COR-L47 (cell line): ENCODE results near the gene PRL.

Experiments
- DNase-seq: peaks from one replicate; lab custom pipeline; 2025; lab: John Stamatoyannopoulos, UW

The PRL gene

GRCh38 chr6:22296936-22297335 is at the start of gene PRL:
PRL (minus strand) TSS chr6:22297036; CDS start chr6:22296982, 54 bp downstream.
- no peak for DNase-seq

GRCh38 chr6:22343864-22344263 is 47.0 kb upstream of the PRL start:
- no peak for DNase-seq

- no peak for DNase-seq
Measured at GRCh38 chr6:22334778-22335177, 37.9 kb upstream of the PRL start.

- no peak for DNase-seq
Measured at GRCh38 chr6:22333802-22334201, 37.0 kb upstream of the PRL start.

GRCh38 chr6:22332711-22333110 is 35.9 kb upstream of the PRL start:
- DNase-seq = no peak

- no peak for DNase-seq
Measured at GRCh38 chr6:22332216-22332615, 35.4 kb upstream of the PRL start.

GRCh38 chr6:22330941-22331340 is 34.1 kb upstream of the PRL start:
- no peak for DNase-seq

GRCh38 chr6:22328474-22328873 is 31.6 kb upstream of the PRL start:
- DNase-seq = no peak

GRCh38 chr6:22327881-22328280 is 31.0 kb upstream of the PRL start:
- no peak for DNase-seq

GRCh38 chr6:22326500-22326899 is 29.7 kb upstream of the PRL start:
- DNase-seq = no peak

- DNase-seq = no peak
Measured at GRCh38 chr6:22325481-22325880, 28.6 kb upstream of the PRL start.

- DNase-seq = no peak
Measured at GRCh38 chr6:22323848-22324247, 27.0 kb upstream of the PRL start.

GRCh38 chr6:22322103-22323030 is 25.5 kb upstream of the PRL start:
- DNase-seq = no peak

- no peak for DNase-seq
Measured at GRCh38 chr6:22320750-22321149, 23.9 kb upstream of the PRL start.

- no peak for DNase-seq
Measured at GRCh38 chr6:22318404-22318803, 21.6 kb upstream of the PRL start.

- DNase-seq = no peak
Measured at GRCh38 chr6:22313796-22314195, 17.0 kb upstream of the PRL start.

GRCh38 chr6:22308939-22309338 is 12.1 kb upstream of the PRL start:
- DNase-seq = no peak

- no peak for DNase-seq
Measured at GRCh38 chr6:22306741-22307466, 10.1 kb upstream of the PRL start.

- no peak for DNase-seq
Measured at GRCh38 chr6:22302838-22303237, 6.0 kb upstream of the PRL start.

GRCh38 chr6:22300273-22300998 is 3.6 kb upstream of the PRL start:
- no peak for DNase-seq

- DNase-seq = no peak
Measured at GRCh38 chr6:22298475-22298890, 1.6 kb upstream of the PRL start.

GRCh38 chr6:22296067-22296466 is 769 bp downstream of the PRL start:
- no peak for DNase-seq

GRCh38 chr6:22295145-22295544 is 1.7 kb downstream of the PRL start:
- peak; percentile 53 for DNase-seq
